HG03442 (cell line): Measurements from ENCODE around the gene GMPR2.

ENCODE experiments used
- ATAC-seq: cut with Tn5 transposase; IDR thresholded peaks from one replicate; pipeline ENCODE4 v1.9.1; 2021; ENCODE audit warnings: mild to moderate bottlenecking, moderate library complexity; ENCODE audit not compliant: unreplicated experiment

The GMPR2 gene

GRCh38 chr14:24249230-24250021 lies 16.7 kb downstream of the GMPR2 start:
- no peak for ATAC-seq

DNA sequence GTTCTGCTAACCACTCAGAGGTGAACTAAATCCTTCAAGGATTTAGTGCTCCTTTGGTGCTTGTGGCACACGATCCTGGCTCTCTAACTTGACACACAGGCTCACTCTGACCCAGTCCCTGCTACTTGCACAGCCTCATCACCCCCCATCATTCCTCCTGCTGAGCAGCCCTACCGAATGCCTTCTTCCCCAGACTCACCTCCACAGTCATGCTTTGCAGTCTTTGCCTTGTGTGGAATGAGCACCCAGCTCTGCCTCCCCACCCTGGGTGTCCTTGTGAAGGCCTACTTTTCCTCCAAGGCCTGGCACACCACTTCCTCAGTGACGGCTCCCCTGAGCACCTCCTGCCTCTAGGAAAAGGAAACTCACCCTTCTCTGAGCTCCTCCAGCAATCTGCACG lies 17.6 kb downstream of the GMPR2 start:
- no peak for ATAC-seq

DNA sequence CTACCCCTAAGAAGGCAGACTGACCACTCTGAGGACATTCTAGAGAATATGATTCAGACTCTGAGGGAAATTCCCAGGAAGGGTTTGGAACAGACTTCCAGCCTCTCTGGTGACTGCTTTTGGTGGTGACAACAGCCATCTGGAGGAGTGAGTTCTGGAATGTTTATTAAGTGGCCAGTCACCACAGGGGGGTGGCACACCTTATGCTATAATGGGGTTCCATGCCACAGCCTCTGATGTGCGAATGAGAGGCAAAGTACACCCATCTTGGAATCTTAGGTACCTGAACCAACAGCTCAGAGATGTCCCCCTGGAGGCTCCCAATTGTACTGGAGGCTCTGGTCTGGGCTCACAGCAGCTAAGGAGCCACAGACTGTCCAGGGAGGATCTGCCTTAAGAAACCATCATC lies 19.2 kb downstream of the GMPR2 start:
- ATAC-seq, result no peak

DNA sequence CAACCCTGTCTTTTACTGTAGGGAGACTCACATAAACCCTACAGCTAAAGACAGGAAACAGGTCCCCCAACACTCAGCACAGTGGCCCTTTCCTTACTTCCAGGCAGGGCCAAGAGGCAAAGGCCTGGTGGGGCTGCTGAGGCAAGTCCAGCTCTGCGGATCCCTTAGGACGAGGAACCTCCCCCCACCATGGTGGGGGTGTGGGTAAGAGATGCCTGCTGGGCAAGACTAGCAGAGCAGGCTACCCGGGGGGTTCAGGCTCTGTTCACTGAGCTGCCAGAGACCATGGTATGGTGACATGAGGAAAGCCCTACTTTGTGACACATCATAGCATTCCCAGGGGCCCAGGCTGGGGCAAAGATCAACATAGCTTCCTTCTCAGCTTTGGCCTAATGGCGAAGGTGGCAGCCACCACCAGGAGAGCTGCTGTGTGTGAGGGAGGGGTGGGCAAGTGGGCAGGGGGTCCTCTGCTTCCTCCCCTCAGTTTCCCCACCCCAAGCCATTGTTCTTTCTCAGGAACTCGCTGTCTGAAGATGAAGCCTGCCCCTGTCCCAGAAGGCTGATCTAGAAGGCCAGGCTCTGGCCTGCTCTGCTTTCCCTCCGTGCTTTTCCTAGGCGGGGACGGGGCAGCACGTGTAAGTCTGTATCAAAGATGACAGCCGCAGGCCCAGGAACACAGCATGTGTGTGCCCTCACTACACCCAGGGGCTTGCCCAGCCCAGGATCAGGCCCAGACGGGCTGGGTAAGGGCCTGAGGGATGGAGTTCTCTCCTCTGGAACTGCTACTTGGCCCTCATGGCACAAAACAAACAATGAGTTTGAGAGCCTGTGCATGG lies 19.8 kb downstream of the GMPR2 start:
- no peak for ATAC-seq

- no peak for ATAC-seq
These were observed 21.2 kb downstream of the GMPR2 start for GRCh38 chr14:24253936-24254335.

DNA sequence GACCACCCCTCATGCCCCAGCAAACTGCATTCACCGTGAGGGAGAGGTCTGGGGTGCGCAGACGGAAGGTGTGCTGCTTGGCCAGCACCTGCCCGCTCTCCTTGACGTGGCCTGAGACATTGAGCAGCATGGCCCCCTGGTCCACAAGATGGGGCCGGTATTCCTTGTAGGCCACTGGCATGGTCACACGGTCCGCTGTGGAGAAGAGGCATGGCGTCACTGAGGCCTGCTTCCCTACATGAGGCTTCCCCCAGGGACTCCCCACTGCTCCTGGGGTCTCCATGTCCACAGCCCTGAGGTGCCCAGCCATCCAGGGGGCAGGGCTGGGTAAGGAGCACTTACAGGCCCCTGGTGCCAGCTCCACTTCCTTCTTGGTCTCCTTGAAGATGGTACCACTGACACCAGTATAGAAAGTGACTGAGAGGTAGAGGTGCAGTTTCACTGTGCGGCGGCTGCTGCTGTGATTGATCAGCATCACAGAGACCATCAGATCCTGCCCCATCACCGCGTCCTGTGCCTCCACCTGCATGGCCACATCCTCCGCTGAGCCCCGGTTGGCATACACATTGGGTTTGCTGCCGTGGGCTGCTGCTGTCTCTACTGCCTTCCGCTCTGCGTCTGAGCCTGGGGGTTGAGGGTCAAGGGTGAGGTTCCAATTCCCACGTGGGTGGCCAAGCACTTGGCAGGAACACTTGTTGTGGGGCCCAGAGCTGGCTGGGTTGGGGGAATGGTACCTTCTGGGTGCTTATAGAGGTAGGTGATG lies 22.1 kb downstream of the GMPR2 start:
- no peak for ATAC-seq

DNA sequence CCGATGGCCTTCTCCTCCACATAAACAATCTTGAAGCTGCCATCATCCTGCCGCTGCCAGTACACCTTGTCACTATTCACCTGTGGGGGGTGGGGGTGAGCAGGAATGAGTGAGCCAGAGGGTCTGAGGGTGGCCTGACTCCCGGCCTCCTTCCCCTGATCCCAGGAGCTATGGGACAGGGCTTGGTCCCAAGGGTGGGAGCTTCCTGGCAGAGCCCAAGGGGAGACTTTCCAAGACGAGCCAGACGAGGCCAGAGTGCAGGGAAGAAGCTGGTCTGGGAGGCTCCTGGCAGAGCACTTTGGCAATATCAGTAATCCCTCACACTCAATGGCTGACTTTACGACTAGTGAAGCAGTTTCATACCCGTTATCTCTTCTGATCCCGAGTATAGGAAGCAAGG lies 22.7 kb downstream of the GMPR2 start:
- ATAC-seq, result no peak

GRCh38 chr14:24255931-24256711 lies 23.4 kb downstream of the GMPR2 start:
- no peak for ATAC-seq

- no peak for ATAC-seq
These were observed 24.2 kb downstream of the GMPR2 start for GRCh38 chr14:24256960-24257359.

GRCh38 chr14:24258119-24258518 lies 25.4 kb downstream of the GMPR2 start:
- no peak for ATAC-seq

- ATAC-seq, result no peak
These were observed 26.0 kb downstream of the GMPR2 start for GRCh38 chr14:24258548-24259265.

DNA sequence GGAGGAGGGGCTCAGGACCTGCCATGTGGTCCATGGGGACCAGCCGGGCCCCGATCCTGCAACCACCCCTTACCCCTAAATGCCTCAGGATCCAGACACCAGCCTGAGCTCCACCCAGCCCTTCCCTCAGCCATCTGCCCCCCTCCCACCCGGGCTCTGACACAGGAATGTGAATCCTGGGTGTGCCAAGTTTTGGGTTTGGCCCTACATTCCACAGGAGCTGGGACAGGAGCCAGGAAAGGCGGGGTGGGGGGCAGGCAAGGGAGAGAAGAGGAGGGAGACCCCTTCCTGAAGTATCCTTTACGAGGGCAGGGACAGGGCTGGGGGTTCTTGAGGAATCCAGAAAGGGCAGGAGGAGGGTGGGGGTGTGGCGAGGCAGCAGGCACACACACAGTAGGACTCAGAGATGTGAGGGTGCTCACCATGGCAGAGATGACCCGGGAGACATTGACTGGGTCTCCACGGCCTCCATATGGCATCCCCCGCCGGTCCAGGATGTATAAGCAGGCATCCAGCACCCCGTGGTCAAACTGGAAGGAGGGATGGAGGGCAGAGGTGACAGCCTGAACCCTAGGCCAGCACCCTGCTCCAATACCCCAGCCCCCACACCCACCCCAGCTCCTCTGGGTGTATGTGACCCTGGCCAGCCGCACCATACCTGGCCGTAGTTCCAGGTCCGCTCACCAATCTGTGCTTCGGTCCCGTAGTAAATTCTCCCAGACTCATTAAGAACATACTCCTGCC lies 26.7 kb downstream of the GMPR2 start:
- no peak for ATAC-seq

GRCh38 chr14:24260026-24260779 lies 27.5 kb downstream of the GMPR2 start:
- no peak for ATAC-seq

GRCh38 chr14:24260780-24261157 lies 28.0 kb downstream of the GMPR2 start:
- no peak for ATAC-seq

DNA sequence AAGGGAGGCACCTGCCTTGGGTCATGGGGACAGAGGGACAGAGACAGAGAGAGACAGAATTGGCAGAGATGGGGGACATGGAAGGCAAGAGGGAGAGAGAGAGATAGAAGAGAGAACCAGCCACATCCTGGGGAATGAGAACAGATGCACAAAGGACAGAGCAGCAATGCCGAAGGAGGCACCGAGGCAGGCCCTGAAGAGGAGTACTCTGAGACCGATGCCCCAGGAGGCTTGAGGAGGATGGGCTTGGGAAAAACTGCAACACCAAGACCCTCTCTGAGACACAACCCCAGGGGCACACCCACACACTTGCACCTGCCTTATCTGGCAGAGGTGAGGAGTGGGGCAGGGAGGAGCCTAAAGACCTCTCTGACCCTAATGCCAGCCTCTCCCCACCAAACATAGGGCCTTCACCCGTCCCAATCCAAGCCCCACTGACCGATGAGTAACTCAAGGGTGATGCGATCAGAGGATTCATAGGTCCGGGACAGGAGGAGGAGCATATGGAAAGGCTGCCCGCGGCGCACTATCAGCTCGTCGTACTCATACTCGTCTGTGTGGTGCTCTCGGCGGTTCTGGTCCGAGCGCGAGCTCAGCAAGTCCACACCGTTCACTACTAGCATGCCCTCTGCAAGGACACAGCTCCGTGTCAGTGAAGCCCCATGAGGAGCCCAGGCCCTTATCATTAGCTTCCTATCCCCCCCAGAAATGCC lies 28.7 kb downstream of the GMPR2 start:
- no peak for ATAC-seq

- no peak for ATAC-seq
These were observed 29.2 kb downstream of the GMPR2 start for GRCh38 chr14:24261969-24262327.

DNA sequence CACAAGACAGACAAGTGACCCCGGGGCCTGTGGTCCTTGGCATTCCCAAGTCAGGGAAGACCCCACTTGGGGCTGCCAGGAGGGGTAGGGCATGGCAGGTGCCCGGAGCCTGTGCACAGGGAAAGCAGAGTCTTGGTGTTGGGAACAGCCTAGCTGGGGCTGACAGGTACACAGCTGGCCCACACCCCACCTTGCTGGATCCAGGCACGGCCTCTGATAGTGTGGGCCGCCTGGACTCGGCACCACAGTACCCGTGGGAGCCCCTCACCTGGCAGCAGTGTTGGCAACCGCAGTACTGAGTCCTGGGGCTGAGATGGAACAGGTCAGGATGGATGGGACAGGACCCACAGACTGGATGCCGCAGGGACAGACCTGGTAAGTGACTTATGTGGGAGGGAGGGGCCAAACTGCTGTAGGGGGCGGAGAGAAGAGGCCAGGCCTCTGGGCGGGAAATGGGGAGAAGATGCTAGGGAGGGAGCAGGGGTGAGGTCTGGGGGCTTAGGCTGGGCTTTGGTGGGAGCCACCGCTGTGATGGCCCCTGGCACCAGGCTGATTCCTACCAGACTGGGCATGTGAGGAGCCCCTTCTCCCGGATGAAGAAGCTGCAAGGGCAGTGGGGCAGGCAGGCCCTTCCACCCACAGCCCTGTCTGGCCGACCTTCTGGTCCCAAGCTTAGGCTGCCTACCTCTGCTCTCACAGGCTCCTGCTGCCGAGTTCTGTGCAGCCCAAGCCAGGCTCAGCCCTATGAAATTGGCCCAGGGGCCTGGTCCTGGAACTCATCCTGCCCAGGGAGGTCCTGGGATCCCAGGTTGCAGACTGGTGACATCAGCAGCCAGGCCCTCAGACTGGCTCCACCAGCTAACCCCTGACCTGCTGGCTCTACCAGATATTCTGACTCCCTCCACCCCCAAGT lies 30.3 kb downstream of the GMPR2 start, which contains the start of gene TGM1:
TGM1 (minus strand) TSS at position 357 of the 913 bp plus-strand sequence. CDS start 825 bp downstream, outside the sequence.
- no peak for ATAC-seq
